Measurements from ENCODE around the gene TEDC1.

The TEDC1 gene

DNA sequence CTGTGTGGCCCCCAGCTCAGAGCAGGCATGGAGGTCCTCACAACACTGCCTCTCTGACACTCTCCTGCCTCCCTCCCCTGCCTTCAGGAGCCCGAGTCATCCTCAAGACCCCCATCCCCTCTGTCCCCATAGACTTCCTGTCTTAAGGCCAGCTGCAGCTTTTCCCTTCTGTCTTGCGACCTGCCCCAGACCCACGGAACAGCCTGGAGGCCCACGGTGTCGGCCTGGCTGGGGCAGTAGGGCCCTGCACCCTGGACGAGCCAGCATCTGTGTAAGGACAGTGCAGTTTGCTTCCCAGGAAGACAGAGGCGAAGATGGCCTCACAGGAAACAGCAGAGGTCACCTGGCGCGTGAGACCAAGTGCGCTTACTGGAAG is 9.7 kb downstream of the TEDC1 start:
- no peak overlapping the region for H3K56ac ChIP-seq (ENCODE audit: low read length)
- no peaks in the 10 kb centered on the region for H3K4me1 ChIP-seq (ENCODE audit: control insufficient read depth, low read depth, low read length)
- WGBS (ENCODE audit: extremely low coverage, insufficient coverage, low lambda C conversion rate): no CpG with 5 or more reads among the region's 10 CpGs

DNA sequence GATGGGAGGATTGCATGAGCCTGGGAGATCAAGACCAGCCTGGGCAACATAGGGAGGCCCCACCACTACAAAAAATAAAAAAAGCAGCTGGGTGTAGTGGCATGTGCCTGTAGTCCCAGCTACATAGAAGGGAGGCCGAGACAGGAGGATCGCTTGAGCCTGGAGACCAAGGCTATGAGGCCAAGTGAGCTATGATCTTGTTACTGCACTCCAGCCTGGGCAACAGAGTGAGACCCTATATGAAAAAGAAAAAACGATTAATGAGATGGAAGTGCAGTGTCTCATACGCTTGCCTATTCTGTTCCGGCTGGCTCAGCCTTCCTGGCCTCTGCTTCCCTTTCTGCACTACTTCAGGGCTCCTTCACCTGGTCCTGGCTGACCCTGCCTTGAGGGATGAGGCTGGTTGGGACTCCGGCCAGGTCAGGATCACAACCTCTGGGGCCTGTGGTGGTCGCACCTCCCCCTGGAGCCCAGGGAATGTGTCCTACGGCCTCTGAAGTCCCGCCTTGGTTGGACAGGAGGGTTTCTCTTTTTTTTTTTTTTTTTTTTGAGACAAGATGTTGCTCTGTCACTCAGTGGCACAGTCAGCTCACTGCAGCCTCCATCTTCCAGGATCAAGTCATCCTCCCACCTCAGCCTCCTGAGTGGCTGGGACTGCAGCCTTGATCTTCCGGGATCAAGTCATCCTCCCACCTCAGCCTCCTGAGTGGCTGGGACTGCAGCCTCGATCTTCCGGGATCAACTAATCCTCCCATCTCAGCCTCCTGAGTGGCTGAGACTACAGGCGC is 10.7 kb downstream of the TEDC1 start:
- Histone ChIP-seq H3K27ac (ENCODE audit: low read depth, low read length) (no peak overlapping the region), H4K5ac (ENCODE audit: low read length) (no peak overlapping the region), H4K8ac (ENCODE audit: low read depth, low read length) (no peak overlapping the region), H2BK5ac (ENCODE audit: low read length) (no peak overlapping the region), H3K4me1 (ENCODE audit: control insufficient read depth, low read depth, low read length) (no peaks in the 10 kb centered on the region), H2AK5ac (ENCODE audit: low read length) (no peak overlapping the region), H3K27me3 (ENCODE audit: insufficient read depth, low read length, poor library complexity) (no peaks in the 10 kb centered on the region), H3K36me3 (ENCODE audit: control insufficient read depth, insufficient read depth, low read length) (no peaks in the 10 kb centered on the region), H3K4me3 (ENCODE audit: low read length) (no peak overlapping the region), H3K79me2 (ENCODE audit: control insufficient read depth, insufficient read depth, low read length) (no peaks in the 10 kb centered on the region), H3K79me1 (ENCODE audit: low read length) (no peaks in the 10 kb centered on the region), H2BK15ac (replicated peaks; ENCODE audit: low read depth) (no peak overlapping the region), H3K18ac (ENCODE audit: low read length) (no peak overlapping the region), H3K56ac (ENCODE audit: low read length) (no peak overlapping the region), H3K23ac (ENCODE audit: low read length) (no peak overlapping the region), H3K4ac (ENCODE audit: low read depth, low read length) (no peak overlapping the region), H3K4me2 (ENCODE audit: low read length) (no peak overlapping the region), H2BK120ac (ENCODE audit: low read depth, low read length) (no peak overlapping the region), H3K9ac (ENCODE audit: low read length) (no peak overlapping the region)
- no CpG with 5 or more reads among the region's 13 CpGs for WGBS (ENCODE audit: extremely low coverage, insufficient coverage, low lambda C conversion rate)
- no peak for DNase-seq

More for the DNA sequence above, 9.7 kb downstream of the TEDC1 start:
- Histone ChIP-seq H3K79me2 (ENCODE audit: control insufficient read depth, insufficient read depth, low read length) (no peaks in the 10 kb centered on the region), H2BK15ac (replicated peaks; ENCODE audit: low read depth) (no peak overlapping the region), H4K5ac (ENCODE audit: low read length) (no peak overlapping the region), H3K27ac (ENCODE audit: low read depth, low read length) (no peak overlapping the region), H4K8ac (ENCODE audit: low read depth, low read length) (no peak overlapping the region), H3K18ac (ENCODE audit: low read length) (no peak overlapping the region), H3K4me2 (ENCODE audit: low read length) (no peak overlapping the region), H2BK5ac (ENCODE audit: low read length) (no peak overlapping the region), H3K79me1 (ENCODE audit: low read length) (no peaks in the 10 kb centered on the region), H2AK5ac (ENCODE audit: low read length) (no peak overlapping the region), H2BK120ac (ENCODE audit: low read depth, low read length) (no peak overlapping the region), H3K27me3 (ENCODE audit: insufficient read depth, low read length, poor library complexity) (no peaks in the 10 kb centered on the region), H3K9ac (ENCODE audit: low read length) (no peak overlapping the region), H3K36me3 (ENCODE audit: control insufficient read depth, insufficient read depth, low read length) (no peaks in the 10 kb centered on the region), H3K4me3 (ENCODE audit: low read length) (no peak overlapping the region), H3K23ac (ENCODE audit: low read length) (no peak overlapping the region), H3K4ac (ENCODE audit: low read depth, low read length) (no peak overlapping the region)
- no peak for DNase-seq

DNA sequence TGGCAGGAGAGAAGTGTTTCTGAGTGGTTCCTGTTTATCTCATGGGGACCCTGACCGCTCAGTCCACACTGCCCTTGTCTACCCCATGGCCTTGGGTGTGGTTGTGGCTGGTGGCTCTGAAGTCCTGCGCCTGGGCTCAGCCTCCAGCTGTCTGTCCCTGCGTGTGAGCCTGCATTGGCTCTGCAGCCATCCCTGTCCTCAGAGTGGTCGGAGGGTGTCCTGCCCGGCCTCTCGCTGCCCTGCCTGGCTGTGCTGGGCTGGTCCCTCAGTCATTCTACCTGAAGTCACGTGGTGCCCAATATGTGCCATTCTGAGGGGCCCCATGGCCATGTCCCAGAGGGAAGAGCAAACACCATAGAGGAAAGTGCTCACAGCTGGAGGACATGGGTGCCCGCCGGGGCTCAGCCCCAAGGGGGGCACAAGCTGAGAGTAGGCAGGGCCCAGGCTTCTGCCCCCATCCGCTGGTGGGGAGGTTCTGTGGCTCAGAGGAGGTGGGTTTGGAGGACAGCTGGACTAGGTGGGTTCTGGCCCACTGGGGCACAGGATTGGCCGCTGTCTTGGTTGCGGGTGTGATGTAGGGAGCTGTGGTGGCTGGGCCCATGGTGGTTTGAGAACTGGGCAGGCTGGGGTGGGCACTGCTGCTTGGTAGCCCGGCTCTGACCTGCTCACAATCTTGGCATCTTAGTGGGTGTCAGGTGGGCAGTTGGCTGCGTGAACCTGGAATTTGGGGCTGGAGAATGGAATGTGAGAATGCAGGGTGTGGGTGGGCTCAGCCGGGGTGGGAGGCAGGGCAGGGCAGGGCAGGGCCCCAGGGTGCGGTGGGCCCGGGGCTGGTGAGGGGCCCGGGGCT is 11.6 kb downstream of the TEDC1 start:
- Histone ChIP-seq H2BK15ac (replicated peaks; ENCODE audit: low read depth) (no peak overlapping the region), H3K27ac (ENCODE audit: low read depth, low read length) (no peak overlapping the region), H2BK5ac (ENCODE audit: low read length) (no peak overlapping the region), H3K4me2 (ENCODE audit: low read length) (no peak overlapping the region), H3K79me1 (ENCODE audit: low read length) (no peaks in the 10 kb centered on the region), H3K18ac (ENCODE audit: low read length) (no peak overlapping the region), H3K9ac (ENCODE audit: low read length) (no peak overlapping the region), H3K56ac (ENCODE audit: low read length) (no peak overlapping the region), H3K4me1 (ENCODE audit: control insufficient read depth, low read depth, low read length) (no peaks in the 10 kb centered on the region), H3K36me3 (ENCODE audit: control insufficient read depth, insufficient read depth, low read length) (no peaks in the 10 kb centered on the region), H2AK5ac (ENCODE audit: low read length) (no peak overlapping the region), H3K4me3 (ENCODE audit: low read length) (no peak overlapping the region), H4K5ac (ENCODE audit: low read length) (no peak overlapping the region), H3K27me3 (ENCODE audit: insufficient read depth, low read length, poor library complexity) (no peaks in the 10 kb centered on the region), H2BK120ac (ENCODE audit: low read depth, low read length) (no peak overlapping the region), H4K8ac (ENCODE audit: low read depth, low read length) (no peak overlapping the region), H3K4ac (ENCODE audit: low read depth, low read length) (no peak overlapping the region), H3K23ac (ENCODE audit: low read length) (no peak overlapping the region), H3K79me2 (ENCODE audit: control insufficient read depth, insufficient read depth, low read length) (no peaks in the 10 kb centered on the region)
- WGBS (ENCODE audit: extremely low coverage, insufficient coverage, low lambda C conversion rate): no CpG with 5 or more reads among the region's 18 CpGs
- DNase-seq: no peak

DNA sequence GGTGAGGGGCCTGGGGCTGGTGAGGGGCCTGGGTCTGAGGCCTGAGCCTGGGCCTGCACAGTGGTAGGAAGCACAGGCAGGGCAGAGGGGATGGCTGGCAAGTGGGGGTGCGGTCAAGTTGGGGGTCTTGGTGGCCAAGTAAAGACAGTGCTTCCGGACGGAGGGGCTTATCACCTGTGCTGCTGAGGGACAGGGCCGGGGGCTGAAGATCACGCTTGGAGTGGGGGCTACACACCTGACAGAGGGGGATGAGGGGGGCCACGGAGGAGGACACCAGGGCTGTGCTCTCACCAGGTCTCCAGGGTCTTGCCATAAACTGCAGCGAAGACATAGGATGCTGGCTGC is 12.2 kb downstream of the TEDC1 start:
- no peak overlapping the region for H3K27ac ChIP-seq (ENCODE audit: low read depth, low read length)
- no peaks in the 10 kb centered on the region for H3K79me2 ChIP-seq (ENCODE audit: control insufficient read depth, insufficient read depth, low read length)
- H3K79me1 ChIP-seq (ENCODE audit: low read length): no peaks in the 10 kb centered on the region

DNA sequence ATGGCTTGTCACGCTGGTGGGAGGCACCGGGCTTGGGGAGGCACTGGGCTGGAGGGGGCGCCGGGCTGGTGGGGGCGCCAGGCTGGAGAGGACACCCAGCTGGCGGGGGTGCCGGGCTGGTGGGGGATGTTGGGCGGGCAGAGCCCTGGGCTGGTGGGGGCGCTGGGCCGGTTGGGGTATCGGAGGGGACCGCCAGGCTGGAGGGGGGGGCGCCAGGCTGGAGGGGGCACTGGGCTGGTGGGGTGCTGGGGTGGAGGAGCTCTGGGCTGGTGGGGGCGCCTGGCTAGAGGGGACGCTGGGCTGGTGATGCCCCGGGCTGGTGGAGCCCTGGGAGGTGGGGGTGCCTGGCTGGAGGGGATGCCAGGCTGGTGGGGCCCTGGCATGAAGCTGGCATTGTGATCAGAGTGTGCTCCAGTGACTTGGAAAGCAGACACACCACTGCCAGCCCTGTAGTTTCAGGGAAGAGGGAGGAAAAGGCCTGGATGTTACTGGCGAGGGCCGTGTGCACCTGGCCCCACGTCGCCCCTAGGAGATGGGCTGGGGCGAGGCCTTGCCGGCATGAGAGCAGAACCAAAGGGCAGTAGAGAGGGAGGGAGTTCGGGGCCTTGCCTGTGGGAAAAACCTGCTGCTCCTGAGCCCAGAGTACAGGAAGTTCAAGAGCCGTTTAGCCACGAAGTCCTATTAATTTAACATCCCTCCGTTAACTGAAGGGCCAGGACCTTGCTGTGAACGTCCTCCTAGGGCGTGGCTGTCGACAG is 13.1 kb downstream of the TEDC1 start:
- H2AK5ac ChIP-seq (ENCODE audit: low read length): no peak overlapping the region
- no peak overlapping the region for H2BK120ac ChIP-seq (ENCODE audit: low read depth, low read length)
- no peaks in the 10 kb centered on the region for H3K4me1 ChIP-seq (ENCODE audit: control insufficient read depth, low read depth, low read length)
- H3K4me2 ChIP-seq (ENCODE audit: low read length): no peak overlapping the region
- no peaks in the 10 kb centered on the region for H3K36me3 ChIP-seq (ENCODE audit: control insufficient read depth, insufficient read depth, low read length)
- no peak overlapping the region for H3K23ac ChIP-seq (ENCODE audit: low read length)
- H3K79me1 ChIP-seq (ENCODE audit: low read length): no peaks in the 10 kb centered on the region
- no peak overlapping the region for H3K27ac ChIP-seq (ENCODE audit: low read depth, low read length)
- no peak for DNase-seq
- H3K4ac ChIP-seq (ENCODE audit: low read depth, low read length): no peak overlapping the region
- H3K18ac ChIP-seq (ENCODE audit: low read length): no peak overlapping the region
- no peaks in the 10 kb centered on the region for H3K27me3 ChIP-seq (ENCODE audit: insufficient read depth, low read length, poor library complexity)
- no peaks in the 10 kb centered on the region for H3K79me2 ChIP-seq (ENCODE audit: control insufficient read depth, insufficient read depth, low read length)
- no peak overlapping the region for H2BK5ac ChIP-seq (ENCODE audit: low read length)
- WGBS (ENCODE audit: extremely low coverage, insufficient coverage, low lambda C conversion rate): no CpG with 5 or more reads among the region's 29 CpGs
- H4K8ac ChIP-seq (ENCODE audit: low read depth, low read length): no peak overlapping the region
- H3K9ac ChIP-seq (ENCODE audit: low read length): no peak overlapping the region
- no peak overlapping the region for H4K5ac ChIP-seq (ENCODE audit: low read length)
- H2BK15ac ChIP-seq (replicated peaks; ENCODE audit: low read depth): no peak overlapping the region
- H3K56ac ChIP-seq (ENCODE audit: low read length): no peak overlapping the region
- no peak overlapping the region for H3K4me3 ChIP-seq (ENCODE audit: low read length)

More for the DNA sequence above, 12.2 kb downstream of the TEDC1 start:
- Histone ChIP-seq H3K4ac (ENCODE audit: low read depth, low read length) (no peak overlapping the region), H3K4me1 (ENCODE audit: control insufficient read depth, low read depth, low read length) (no peaks in the 10 kb centered on the region), H4K8ac (ENCODE audit: low read depth, low read length) (no peak overlapping the region), H3K36me3 (ENCODE audit: control insufficient read depth, insufficient read depth, low read length) (no peaks in the 10 kb centered on the region), H3K9ac (ENCODE audit: low read length) (no peak overlapping the region), H2BK15ac (replicated peaks; ENCODE audit: low read depth) (no peak overlapping the region), H3K23ac (ENCODE audit: low read length) (no peak overlapping the region), H3K56ac (ENCODE audit: low read length) (no peak overlapping the region), H4K5ac (ENCODE audit: low read length) (no peak overlapping the region), H3K4me2 (ENCODE audit: low read length) (no peak overlapping the region), H3K18ac (ENCODE audit: low read length) (no peak overlapping the region), H2AK5ac (ENCODE audit: low read length) (no peak overlapping the region), H3K4me3 (ENCODE audit: low read length) (no peak overlapping the region), H2BK5ac (ENCODE audit: low read length) (no peak overlapping the region), H3K27me3 (ENCODE audit: insufficient read depth, low read length, poor library complexity) (no peaks in the 10 kb centered on the region), H2BK120ac (ENCODE audit: low read depth, low read length) (no peak overlapping the region)
- no peak for DNase-seq
- no CpG with 5 or more reads among the region's 7 CpGs for WGBS (ENCODE audit: extremely low coverage, insufficient coverage, low lambda C conversion rate)

Measured in mesendoderm (in vitro differentiated cells).